ENCODE measurements around the gene GAREM1. TPM values are rescaled to one million over a fixed set of nuclear protein-coding genes. Genes with fewer than 3 reads are reported as not detected.

GAREM1 gene
- polyA plus RNA-seq, 1 donor, result 8.1 TPM

GRCh38 chr18:32287249-32287648 lies 183.4 kb downstream of the GAREM1 start:
- DNase-seq, result no peak

- no peak for DNase-seq
Measured at GRCh38 chr18:32286749-32287148, 183.9 kb downstream of the GAREM1 start.

- no peak for DNase-seq
Measured at GRCh38 chr18:32284284-32284683, 186.4 kb downstream of the GAREM1 start.

- no peak for DNase-seq
Measured at GRCh38 chr18:32280911-32281310, 189.8 kb downstream of the GAREM1 start.

GRCh38 chr18:32280188-32280783 lies 190.4 kb downstream of the GAREM1 start:
- DNase-seq, result no peak

GRCh38 chr18:32278177-32278799 lies 192.4 kb downstream of the GAREM1 start:
- no peak for DNase-seq

- DNase-seq, result no peak
Measured at GRCh38 chr18:32277549-32277948, 193.1 kb downstream of the GAREM1 start.

- DNase-seq, result no peak
Measured at GRCh38 chr18:32276906-32277305, 193.8 kb downstream of the GAREM1 start.

- no peak for DNase-seq
Measured at GRCh38 chr18:32276256-32276655, 194.4 kb downstream of the GAREM1 start.

GRCh38 chr18:32275221-32275620 lies 195.5 kb downstream of the GAREM1 start:
- no peak for DNase-seq

GRCh38 chr18:32274307-32274706 lies 196.4 kb downstream of the GAREM1 start:
- no peak for DNase-seq

GRCh38 chr18:32271672-32272208 lies 198.9 kb downstream of the GAREM1 start:
- DNase-seq, result peak; percentile 37

- no peak for DNase-seq
Measured at GRCh38 chr18:32270341-32270740, 200.3 kb downstream of the GAREM1 start.

GRCh38 chr18:32267463-32267862 lies 203.2 kb downstream of the GAREM1 start:
- DNase-seq, result no peak

GRCh38 chr18:32264401-32264800 lies 206.3 kb downstream of the GAREM1 start:
- no peak for DNase-seq

- no peak for DNase-seq
Measured at GRCh38 chr18:32262092-32262491, 208.6 kb downstream of the GAREM1 start.

- DNase-seq, result no peak
Measured at GRCh38 chr18:32261003-32261402, 209.7 kb downstream of the GAREM1 start.

- no peak for DNase-seq
Measured at GRCh38 chr18:32259553-32259952, 211.1 kb downstream of the GAREM1 start.

GRCh38 chr18:32258558-32259204 lies 212.0 kb downstream of the GAREM1 start:
- no peak for DNase-seq

GRCh38 chr18:32258148-32258547 lies 212.5 kb downstream of the GAREM1 start:
- no peak for DNase-seq

GRCh38 chr18:32257084-32257785 lies 213.4 kb downstream of the GAREM1 start:
- DNase-seq, result no peak

- no peak for DNase-seq
Measured at GRCh38 chr18:32255570-32255969, 215.1 kb downstream of the GAREM1 start.

Measured in hindlimb muscle (tissue), 1 donor.